Activated naive CD4-positive, alpha-beta T cell treated with anti-CD3 and anti-CD28 coated beads, Interleukin-2, amount 10 ng/mL, durations not matched to agents 7 days and 5 days (primary cell): ENCODE data around the gene RPGR.
A peak's percentile ranks its signal among the peaks of the same experiment; 100 is the strongest.

ENCODE experiments used
- CTCF ChIA-PET: fragments of 350-600 bp; sonication (Branson Sonifier 250); formaldehyde crosslinking; loops from one replicate; lab custom pipeline; 2021; ENCODE audit warnings: antibody characterized with exemption; lab: Charles Lee
- DNase-seq: peaks from one replicate; pipeline ENCODE4 v3.0.0-alpha.2; 2020
- H3K27ac Mint-ChIP-seq: one replicate; pipeline ENCODE4 v1.8.0; 2021; ENCODE audit warnings: mild to moderate bottlenecking, moderate library complexity, mixed read lengths
- H3K27me3 Mint-ChIP-seq: one replicate; pipeline ENCODE4 v1.8.0; 2021; ENCODE audit warnings: mild to moderate bottlenecking, mixed read lengths
- H3K36me3 Mint-ChIP-seq: one replicate; pipeline ENCODE4 v1.8.0; 2021; ENCODE audit warnings: mixed read lengths
- H3K4me1 Mint-ChIP-seq: one replicate; pipeline ENCODE4 v1.8.0; 2021; ENCODE audit warnings: mixed read lengths
- H3K4me3 Mint-ChIP-seq: one replicate; pipeline ENCODE4 v1.8.0; 2021; ENCODE audit warnings: mild to moderate bottlenecking, moderate library complexity, mixed read lengths
- H3K9me3 Mint-ChIP-seq: one replicate; pipeline ENCODE4 v1.8.0; 2021; ENCODE audit warnings: mixed read lengths

RPGR gene

DNA sequence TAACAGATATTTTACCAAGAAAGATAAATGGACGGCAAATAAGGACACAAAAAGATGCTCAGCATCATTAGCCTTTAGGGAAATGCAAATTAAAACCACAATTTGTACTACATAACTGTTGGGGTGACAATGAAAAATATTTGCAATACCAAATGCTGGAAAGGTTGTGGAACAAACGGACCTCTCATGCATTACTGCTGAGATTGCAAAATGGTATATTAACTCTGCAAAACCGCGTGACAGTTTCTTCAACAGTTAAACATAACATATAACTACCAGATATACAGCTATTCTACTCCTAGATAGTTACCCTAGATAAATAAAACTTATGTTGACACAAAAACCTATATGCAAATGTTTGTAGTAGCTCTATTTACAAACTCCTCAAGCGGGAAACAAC lies 18.8 kb upstream of the RPGR start:
- H3K27ac Mint-ChIP-seq: no peak overlapping the region
- no peaks in the 10 kb centered on the region for H3K9me3 Mint-ChIP-seq
- no peak for DNase-seq
- no peaks in the 10 kb centered on the region for H3K4me1 Mint-ChIP-seq
- CTCF ChIA-PET: no interaction called here
- peaks cover 5% of the 10 kb centered on the region for H3K27me3 Mint-ChIP-seq
- H3K4me3 Mint-ChIP-seq: no peak overlapping the region
- no peaks in the 10 kb centered on the region for H3K36me3 Mint-ChIP-seq

DNA sequence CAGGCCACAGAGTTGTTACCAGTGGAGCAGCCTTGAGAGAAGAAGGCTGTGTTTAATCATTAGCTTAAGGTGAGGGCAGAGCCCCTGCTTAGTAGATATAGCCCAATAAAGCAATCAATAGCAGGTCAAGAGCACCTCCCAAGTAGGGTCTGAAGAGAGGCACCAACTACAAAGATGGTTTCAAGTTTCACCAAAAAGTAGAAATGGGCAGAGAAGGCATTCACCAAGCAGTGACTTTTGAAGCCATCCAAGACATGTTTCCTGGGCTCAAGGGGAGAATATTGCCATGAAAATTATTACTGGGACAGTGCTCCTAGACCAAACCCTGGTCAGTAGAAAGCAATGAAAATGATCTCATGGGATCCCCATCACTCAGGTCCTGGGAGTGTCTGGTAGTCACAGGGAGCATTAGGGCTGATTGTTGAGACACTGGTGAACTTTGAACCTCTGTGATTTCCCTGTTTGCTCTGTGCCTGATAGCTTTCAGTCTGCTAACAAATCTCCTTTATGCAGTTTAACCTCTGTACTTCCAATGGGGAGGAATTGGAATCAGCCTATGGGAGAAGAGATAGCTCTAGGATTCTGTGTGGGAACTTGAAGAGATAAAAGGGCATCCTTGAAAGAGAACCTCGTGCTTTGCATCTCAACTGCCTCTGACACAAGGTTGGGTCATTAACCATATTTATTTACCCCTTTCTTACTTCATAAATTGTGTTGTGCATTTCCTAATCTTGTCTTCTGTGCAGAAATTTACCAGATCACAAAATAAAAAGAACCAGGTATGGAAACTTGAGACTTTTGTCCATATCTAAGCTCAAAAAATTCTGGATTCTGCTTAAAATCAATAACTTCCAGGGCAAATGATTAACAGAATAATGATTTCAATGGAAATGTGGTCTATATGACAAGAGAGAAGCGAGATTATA lies 15.8 kb upstream of the RPGR start:
- H3K4me1 Mint-ChIP-seq: no peaks in the 10 kb centered on the region
- no peaks in the 10 kb centered on the region for H3K9me3 Mint-ChIP-seq
- H3K27ac Mint-ChIP-seq: no peak overlapping the region
- DNase-seq: no peak
- no peak overlapping the region for H3K4me3 Mint-ChIP-seq
- H3K36me3 Mint-ChIP-seq: no peaks in the 10 kb centered on the region
- CTCF ChIA-PET: no interaction called here
- no peaks in the 10 kb centered on the region for H3K27me3 Mint-ChIP-seq

DNA sequence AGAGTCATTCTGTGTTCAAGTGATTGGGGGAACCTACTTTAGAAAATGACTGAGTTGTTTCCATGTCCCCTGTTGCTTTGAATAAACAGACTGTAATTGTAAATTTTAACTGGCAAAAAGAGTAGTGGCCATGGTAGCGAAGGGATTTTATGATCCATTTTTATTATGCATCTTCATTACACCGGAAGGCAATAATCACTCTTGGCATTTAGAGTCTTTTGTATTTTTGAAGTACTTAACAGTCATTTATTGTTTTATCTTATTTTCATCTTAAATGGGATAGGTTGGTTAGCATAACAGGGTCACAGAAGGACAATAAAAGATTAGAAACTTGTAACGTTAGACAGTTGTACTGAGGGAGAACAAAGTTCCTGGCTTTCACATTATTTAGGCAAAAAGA lies 14.1 kb upstream of the RPGR start:
- no peaks in the 10 kb centered on the region for H3K4me1 Mint-ChIP-seq
- H3K9me3 Mint-ChIP-seq: no peaks in the 10 kb centered on the region
- CTCF ChIA-PET: no interaction called here
- no peak overlapping the region for H3K27ac Mint-ChIP-seq
- no peaks in the 10 kb centered on the region for H3K36me3 Mint-ChIP-seq
- H3K27me3 Mint-ChIP-seq: no peaks in the 10 kb centered on the region
- no peak overlapping the region for H3K4me3 Mint-ChIP-seq
- no peak for DNase-seq

DNA sequence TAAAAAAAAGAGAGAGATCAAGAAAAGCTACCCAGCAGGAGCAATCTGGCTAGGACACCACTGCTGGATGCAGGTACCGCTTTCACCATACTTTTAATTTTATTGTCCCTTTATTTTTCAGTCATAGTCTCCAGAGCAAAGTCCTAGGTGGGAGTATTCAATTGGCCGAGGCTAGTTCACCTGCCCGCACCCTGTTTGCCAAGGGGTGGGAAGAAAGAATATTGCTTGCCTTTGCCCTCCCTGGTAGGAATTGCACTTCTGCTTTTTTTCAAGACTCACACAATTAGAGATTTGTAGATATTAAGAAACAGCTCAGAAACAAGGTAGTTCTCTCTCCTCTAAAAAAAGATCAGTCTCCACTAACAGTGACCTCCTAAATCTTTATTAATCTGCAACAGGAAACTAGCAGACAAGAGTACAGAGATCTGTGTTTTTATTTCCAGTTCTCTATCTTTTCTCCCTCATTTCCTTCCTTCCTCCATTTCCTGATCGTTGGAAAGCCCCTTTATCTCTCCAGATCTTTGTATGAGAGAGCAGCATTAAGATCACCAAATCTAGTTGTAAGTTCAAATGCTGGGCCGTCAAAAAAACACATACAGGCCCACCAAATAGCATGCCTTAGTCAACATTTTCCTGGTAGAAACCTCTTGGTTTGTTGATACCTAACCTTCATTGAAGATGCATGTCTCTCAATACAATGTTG lies 9.4 kb upstream of the RPGR start:
- Mint-ChIP-seq H3K9me3 (no peaks in the 10 kb centered on the region), H3K27ac (no peak overlapping the region), H3K4me3 (no peak overlapping the region), H3K36me3 (no peaks in the 10 kb centered on the region), H3K27me3 (no peaks in the 10 kb centered on the region), H3K4me1 (no peaks in the 10 kb centered on the region)
- DNase-seq: no peak
- CTCF ChIA-PET: no interaction called here

DNA sequence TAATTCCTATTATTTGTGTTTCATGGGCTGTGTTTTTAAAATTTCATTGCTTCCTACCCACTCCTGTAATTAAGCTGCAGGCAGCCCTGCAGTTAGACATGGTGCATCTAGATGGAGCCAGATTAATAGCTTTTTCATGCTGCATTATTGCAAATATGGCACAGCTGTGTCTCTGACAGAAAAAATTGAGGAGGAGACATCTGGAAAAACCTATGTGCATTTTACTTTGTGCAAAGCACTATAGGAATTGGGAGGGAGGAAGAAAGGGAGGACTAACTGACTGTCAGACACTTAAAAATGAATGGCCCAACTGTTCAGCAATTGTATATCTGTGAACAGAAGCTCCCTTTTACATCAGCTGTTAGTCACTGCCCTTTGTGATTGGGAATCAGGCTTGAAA lies 8.1 kb upstream of the RPGR start:
- no peaks in the 10 kb centered on the region for H3K4me1 Mint-ChIP-seq
- H3K4me3 Mint-ChIP-seq: no peak overlapping the region
- no peak overlapping the region for H3K27ac Mint-ChIP-seq
- H3K9me3 Mint-ChIP-seq: no peaks in the 10 kb centered on the region
- no peak for DNase-seq
- H3K36me3 Mint-ChIP-seq: no peaks in the 10 kb centered on the region
- H3K27me3 Mint-ChIP-seq: no peaks in the 10 kb centered on the region
- CTCF ChIA-PET: no interaction called here

DNA sequence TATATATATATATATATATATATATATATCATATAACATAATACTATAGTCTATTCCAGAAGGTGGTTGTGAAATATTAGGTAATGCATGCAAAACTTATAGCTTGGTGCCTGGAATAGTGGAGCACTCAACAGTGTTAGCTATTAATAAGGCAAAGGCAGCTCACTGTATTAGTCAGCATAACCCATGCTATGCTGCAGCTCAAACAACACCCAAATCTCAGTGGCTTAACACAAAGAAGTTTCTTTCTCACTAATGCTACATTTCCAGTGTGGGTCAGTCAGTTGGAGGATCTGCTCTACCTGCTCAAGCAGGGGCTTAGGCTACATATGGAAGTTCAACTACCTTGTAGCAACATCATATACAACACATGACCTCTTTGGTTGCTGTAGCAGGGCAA lies 5.2 kb upstream of the RPGR start:
- no peaks in the 10 kb centered on the region for H3K27me3 Mint-ChIP-seq
- no peak overlapping the region for H3K4me3 Mint-ChIP-seq
- DNase-seq: no peak
- H3K4me1 Mint-ChIP-seq: peaks cover 14% of the 10 kb centered on the region
- H3K36me3 Mint-ChIP-seq: no peaks in the 10 kb centered on the region
- CTCF ChIA-PET: no interaction called here
- no peak overlapping the region for H3K27ac Mint-ChIP-seq
- no peaks in the 10 kb centered on the region for H3K9me3 Mint-ChIP-seq

DNA sequence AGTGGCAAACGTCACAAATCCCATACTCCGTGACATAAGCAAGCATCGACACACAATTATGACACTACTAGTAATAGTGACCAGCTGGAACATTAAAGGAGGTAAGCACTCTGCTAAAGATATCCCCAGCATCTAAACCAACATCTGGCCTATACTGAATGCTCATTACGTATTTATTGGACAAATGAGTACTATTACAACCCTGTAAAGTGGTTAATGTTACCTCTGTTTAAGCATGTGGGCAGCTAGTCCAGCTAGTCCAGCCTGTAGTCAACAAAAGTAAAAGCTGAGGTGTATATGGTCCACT lies 419 bp upstream of the RPGR start:
- Mint-ChIP-seq H3K4me3 (peak overlapping the region; percentile 90), H3K27ac (peak overlapping the region; percentile 30), H3K4me1 (peaks cover 28% of the 10 kb centered on the region), H3K36me3 (no peaks in the 10 kb centered on the region), H3K27me3 (no peaks in the 10 kb centered on the region), H3K9me3 (no peaks in the 10 kb centered on the region)
- CTCF ChIA-PET: interaction anchor here (0.6 to 2.1 kb wide), 10 partner anchors 8 to 161 kb away, joined by 3 to 8 read pairs (median 4); partner anchors contain the start of gene SRPX
- DNase-seq: no peak

DNA sequence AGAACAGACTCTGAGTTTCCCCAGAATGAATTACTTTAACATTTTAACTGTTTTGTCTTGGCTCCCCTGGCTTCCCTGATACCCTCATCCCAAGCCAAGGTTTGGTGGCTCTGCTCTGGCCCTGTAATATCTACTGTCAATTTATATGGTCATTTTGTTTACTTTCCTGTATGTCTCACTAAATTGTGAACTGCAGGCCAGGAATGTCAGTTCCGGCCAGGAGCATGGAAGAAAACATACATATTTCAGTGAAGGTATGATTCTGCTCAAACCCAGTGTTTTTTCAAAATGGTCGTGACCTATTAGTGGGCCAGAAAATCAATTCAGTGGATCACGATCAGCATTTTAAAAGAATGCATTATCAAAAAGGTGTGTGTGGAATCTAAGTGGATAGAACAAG lies 1.2 kb downstream of the RPGR start:
- no peaks in the 10 kb centered on the region for H3K27me3 Mint-ChIP-seq
- H3K36me3 Mint-ChIP-seq: no peaks in the 10 kb centered on the region
- peak overlapping the region; percentile 24 for H3K27ac Mint-ChIP-seq
- no peaks in the 10 kb centered on the region for H3K9me3 Mint-ChIP-seq
- peaks cover 28% of the 10 kb centered on the region for H3K4me1 Mint-ChIP-seq
- DNase-seq: no peak
- H3K4me3 Mint-ChIP-seq: peak overlapping the region; percentile 90
- CTCF ChIA-PET: no interaction called here

DNA sequence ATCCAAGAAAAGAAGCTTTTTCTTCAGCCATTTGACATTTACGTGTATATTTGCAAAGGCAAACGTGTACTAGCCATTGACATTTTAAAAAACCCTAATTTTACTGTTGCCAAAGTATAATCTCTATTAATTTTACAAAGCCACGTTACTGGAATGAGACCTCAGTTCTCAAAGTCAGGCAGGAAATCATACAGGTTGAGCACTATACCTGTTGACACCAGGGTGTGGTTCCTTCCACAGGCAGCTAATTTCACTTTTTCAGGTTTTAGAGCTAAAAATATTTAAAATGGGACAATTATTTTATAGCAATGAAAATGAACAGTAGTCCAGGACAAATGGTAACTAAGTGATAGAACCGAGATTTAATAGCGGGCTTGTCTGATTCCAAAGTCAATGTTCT lies 6.5 kb downstream of the RPGR start:
- Mint-ChIP-seq H3K27ac (no peak overlapping the region), H3K9me3 (no peaks in the 10 kb centered on the region), H3K4me1 (peaks cover 4% of the 10 kb centered on the region), H3K27me3 (no peaks in the 10 kb centered on the region), H3K4me3 (no peak overlapping the region), H3K36me3 (no peaks in the 10 kb centered on the region)
- no peak for DNase-seq
- CTCF ChIA-PET: no interaction called here

DNA sequence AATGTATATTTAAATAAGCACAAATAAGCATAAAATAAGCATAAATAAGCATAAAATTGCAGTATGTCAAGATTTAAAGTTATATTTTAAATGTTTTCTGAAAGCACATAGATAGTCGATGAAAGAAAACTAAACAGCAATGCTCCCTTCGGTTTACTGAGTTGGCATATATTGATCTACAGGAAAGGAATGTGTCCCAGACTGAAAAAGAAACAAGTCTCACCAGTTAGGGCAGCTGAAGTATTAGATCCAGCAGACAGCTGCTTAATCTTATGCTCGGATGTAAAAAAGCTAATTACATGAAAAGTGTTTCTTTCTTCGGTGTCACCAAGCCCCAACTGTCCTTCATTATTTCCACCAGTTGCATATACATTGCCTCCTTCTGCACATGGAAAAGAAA lies 8.7 kb downstream of the RPGR start:
- CTCF ChIA-PET: interaction anchor here (1.1 kb wide), 1 partner anchor 10 kb away, joined by 3 read pairs; no protein-coding TSS in a partner anchor
- Mint-ChIP-seq H3K9me3 (no peaks in the 10 kb centered on the region), H3K27ac (no peak overlapping the region), H3K36me3 (no peaks in the 10 kb centered on the region), H3K27me3 (no peaks in the 10 kb centered on the region), H3K4me1 (no peaks in the 10 kb centered on the region), H3K4me3 (no peak overlapping the region)
- DNase-seq: no peak

DNA sequence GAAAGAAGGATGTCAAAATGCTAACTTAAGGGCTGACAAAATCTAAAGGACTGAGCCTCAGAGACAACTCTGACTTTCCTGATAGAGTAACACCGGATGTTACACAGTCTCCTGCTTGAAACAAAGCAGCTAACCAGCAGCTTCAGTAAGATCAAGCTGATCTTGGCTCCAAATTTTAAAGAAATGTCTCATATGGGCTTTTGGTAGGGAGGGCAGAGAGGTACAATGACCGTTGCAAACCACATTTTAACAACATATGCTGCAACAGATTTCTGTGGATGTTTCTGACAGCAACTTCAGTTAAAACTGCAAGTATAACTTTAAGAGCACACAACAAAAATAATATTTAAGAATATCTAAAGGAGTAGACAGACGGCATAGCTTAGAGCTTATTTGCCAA lies 9.1 kb downstream of the RPGR start:
- CTCF ChIA-PET: no interaction called here
- no peaks in the 10 kb centered on the region for H3K4me1 Mint-ChIP-seq
- no peak overlapping the region for H3K27ac Mint-ChIP-seq
- H3K4me3 Mint-ChIP-seq: no peak overlapping the region
- H3K36me3 Mint-ChIP-seq: no peaks in the 10 kb centered on the region
- no peaks in the 10 kb centered on the region for H3K27me3 Mint-ChIP-seq
- no peaks in the 10 kb centered on the region for H3K9me3 Mint-ChIP-seq
- no peak for DNase-seq

DNA sequence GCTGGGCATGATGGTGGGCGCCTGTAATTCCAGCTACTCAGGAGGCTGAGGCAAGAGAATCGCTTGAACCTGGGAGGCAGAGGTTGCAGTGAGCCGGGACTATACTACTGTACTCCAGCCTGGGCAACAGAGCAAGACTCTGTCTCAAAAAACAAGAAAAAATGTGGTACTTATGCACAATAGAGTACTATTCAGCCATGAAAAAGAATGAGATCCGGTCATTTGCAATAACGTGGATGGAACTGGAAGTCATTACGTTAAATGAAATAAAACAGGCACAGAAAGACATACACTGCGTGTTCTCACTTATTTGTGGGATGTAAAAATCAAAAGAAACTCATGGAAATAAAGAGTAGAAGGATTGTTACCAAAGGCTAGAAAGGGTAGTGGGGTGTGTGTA lies 12.1 kb downstream of the RPGR start:
- no peaks in the 10 kb centered on the region for H3K36me3 Mint-ChIP-seq
- H3K4me1 Mint-ChIP-seq: no peaks in the 10 kb centered on the region
- no peak overlapping the region for H3K4me3 Mint-ChIP-seq
- no peaks in the 10 kb centered on the region for H3K9me3 Mint-ChIP-seq
- no peak for DNase-seq
- H3K27me3 Mint-ChIP-seq: no peaks in the 10 kb centered on the region
- CTCF ChIA-PET: no interaction called here
- H3K27ac Mint-ChIP-seq: no peak overlapping the region

DNA sequence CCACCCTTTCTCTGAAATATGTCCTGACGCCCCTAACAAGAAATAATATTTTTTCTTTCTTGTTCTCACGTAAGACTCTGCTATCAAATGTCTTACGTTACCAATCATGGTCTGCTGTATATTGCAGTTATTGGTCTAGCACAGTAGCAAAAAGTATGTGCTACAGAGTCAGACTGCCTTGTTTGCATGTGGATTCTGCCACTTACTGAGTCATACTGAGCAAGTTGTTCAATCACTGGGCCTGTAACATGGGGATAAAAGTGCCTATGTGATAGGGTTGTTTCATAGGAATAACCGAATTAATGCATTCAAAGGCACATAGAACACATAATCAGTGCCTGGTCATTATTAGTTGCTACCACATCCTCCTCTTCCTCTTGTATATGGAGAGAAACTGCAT lies 14.1 kb downstream of the RPGR start:
- CTCF ChIA-PET: no interaction called here
- DNase-seq: no peak
- H3K4me3 Mint-ChIP-seq: no peak overlapping the region
- no peaks in the 10 kb centered on the region for H3K36me3 Mint-ChIP-seq
- no peaks in the 10 kb centered on the region for H3K9me3 Mint-ChIP-seq
- H3K4me1 Mint-ChIP-seq: no peaks in the 10 kb centered on the region
- no peaks in the 10 kb centered on the region for H3K27me3 Mint-ChIP-seq
- H3K27ac Mint-ChIP-seq: no peak overlapping the region

DNA sequence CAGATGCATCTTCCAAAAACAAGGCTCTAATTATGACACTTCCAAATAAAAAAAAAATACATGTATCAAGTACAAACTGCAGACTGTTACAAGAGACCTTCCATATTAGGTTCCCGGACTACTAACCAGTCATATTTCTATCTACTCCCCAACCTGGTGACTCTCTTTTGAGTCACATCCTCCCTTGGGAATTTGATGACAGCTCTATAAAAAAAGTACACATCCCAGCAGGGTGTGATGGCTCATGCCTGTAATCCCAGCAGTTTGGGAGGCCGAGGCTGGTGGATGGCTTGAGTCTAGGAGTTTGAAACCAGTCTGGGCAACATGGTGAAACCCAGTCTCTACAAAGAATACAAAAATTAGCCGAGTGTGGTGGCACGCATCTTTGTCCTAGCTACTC lies 14.9 kb downstream of the RPGR start:
- Mint-ChIP-seq H3K9me3 (no peaks in the 10 kb centered on the region), H3K36me3 (no peaks in the 10 kb centered on the region), H3K27ac (no peak overlapping the region), H3K4me3 (no peak overlapping the region), H3K4me1 (no peaks in the 10 kb centered on the region), H3K27me3 (no peaks in the 10 kb centered on the region)
- CTCF ChIA-PET: no interaction called here
- no peak for DNase-seq

DNA sequence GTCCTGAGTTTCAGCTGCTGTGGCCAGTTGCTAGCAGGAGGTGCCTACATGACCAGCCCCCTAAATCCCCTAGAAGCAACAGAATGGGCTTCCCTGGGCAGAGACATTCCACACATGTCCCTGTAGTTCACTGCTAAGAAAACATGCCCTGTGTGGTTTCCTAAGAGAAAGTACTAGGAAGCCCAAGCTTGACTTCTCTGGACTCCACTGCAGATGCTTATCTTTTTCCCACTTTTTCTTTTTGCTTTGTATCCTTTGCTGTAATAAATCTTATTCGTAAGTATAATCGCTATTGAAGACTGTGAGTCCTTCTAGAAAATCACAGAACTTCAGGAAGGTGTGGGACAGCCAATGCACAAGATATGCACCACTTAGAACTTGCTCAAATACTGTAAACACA lies 15.6 kb downstream of the RPGR start:
- no peaks in the 10 kb centered on the region for H3K27me3 Mint-ChIP-seq
- no peaks in the 10 kb centered on the region for H3K36me3 Mint-ChIP-seq
- DNase-seq: no peak
- no peak overlapping the region for H3K27ac Mint-ChIP-seq
- H3K4me3 Mint-ChIP-seq: no peak overlapping the region
- no peaks in the 10 kb centered on the region for H3K4me1 Mint-ChIP-seq
- H3K9me3 Mint-ChIP-seq: no peaks in the 10 kb centered on the region
- CTCF ChIA-PET: no interaction called here
